CD4-positive, alpha-beta T cell treated with Interferon alpha-2 for 1 hour (primary cell): ENCODE data around the gene GSAP.

ENCODE experiments used
- DNase-seq, 2 donors: peaks; one replicate each; pipeline ENCODE4 v3.0.0-alpha.2; 2020 to 2022

The GSAP gene

DNA sequence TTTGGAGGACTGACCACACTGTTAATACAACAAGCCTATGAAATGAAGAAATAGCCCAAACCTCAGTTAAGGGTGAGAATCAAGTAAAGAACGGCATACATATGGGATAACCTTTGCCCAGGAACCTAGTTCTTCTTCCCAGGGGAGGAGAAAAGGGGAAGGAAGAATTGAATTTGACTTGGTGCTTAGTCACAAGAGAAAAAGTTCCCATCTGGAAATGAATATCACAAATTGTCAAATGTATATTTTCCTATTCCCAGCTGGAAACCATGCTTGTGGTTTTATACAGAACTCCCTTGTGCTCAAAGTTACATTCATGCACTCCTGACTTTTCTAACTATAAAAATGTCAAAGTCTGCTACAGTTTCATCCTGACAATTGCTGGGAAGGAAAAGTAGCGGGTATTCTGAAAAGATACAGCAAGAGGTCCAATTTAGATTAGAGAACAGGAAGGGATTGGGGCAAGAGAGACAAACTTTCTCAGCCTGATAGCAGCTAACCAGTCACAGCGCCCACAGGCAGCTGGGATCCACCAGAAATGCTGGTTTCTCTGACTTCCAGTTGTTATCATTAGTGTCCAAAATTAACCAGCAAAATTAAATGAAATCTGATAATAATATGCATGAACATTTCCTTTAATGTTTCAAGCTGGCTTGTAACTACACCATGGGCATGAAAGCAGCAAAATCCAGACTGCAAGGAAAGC is 18.6 kb upstream of the GSAP start:
- DNase-seq, result no peak

DNA sequence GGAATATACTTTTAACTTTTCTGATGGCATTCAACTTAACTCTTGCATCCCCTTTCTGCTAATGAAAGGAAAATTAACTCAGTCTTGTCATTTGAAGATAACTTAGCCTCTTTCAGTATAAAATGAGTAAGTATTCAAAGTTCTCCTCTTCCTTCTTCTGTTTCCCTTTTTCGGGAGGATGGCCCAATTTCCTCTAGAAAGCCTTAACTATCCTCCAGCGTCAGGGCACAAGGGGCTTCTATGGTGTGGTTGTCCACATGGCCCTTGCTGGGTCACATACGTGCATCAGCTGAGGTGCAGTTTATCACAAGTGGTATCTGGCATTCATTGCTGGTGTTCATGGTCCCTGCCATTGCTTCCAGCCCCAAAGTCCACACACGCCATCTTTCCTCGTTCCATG is 17.8 kb upstream of the GSAP start:
- no peak for DNase-seq

DNA sequence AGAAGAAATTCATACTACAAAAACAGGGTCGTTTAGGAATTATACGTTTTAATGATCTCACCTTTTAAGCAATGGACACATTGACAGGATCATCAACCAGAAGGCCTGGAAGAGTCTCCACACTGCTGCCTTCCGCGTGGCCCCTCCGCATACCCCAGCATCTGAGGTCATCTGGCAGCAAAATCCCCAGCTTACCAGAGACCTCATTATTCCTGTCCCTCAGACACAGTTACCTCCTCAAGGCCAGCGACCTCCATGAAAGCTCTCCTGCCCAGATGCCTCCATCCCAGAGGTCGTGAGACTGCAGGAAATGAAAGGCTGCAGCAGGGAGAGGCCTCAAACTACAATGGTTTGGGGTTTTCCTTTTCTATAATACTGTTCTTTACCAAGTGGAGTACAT is 14.8 kb upstream of the GSAP start:
- DNase-seq, result no peak

- peak; percentile 48 to 71 for DNase-seq
These were observed 12.7 kb upstream of the GSAP start for GRCh38 chr7:77428777-77429231.

- peak; percentile 54 to 55 for DNase-seq
These were observed 12.0 kb upstream of the GSAP start for GRCh38 chr7:77427996-77428603.

DNA sequence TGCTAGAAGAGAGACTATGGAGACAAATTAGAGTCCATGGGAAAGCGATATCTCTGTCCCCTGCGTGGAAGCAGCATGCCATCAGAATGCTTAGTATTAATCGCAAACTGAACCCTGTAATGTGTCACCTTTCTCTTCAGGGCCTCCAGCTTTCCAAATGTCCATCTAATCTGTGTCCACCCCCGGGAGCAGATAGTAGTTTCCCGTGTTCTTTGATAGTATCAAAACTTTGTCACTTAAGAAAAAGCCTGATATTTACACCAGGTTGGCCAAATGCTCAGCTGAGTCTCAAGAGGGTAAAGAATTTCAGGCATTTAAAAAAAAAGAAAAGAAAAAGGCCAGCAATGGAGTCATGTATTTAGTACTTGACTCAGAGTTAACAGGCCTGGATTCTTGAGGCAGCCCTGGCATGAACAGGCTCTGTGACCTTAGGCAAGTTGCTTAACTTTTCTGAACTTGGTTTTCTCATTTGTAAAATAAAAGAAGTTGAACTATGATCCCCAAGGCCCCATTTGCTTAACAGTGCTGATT is 10.4 kb upstream of the GSAP start:
- DNase-seq, result no peak

GRCh38 chr7:77426052-77426404 is 9.9 kb upstream of the GSAP start:
- no peak for DNase-seq

DNA sequence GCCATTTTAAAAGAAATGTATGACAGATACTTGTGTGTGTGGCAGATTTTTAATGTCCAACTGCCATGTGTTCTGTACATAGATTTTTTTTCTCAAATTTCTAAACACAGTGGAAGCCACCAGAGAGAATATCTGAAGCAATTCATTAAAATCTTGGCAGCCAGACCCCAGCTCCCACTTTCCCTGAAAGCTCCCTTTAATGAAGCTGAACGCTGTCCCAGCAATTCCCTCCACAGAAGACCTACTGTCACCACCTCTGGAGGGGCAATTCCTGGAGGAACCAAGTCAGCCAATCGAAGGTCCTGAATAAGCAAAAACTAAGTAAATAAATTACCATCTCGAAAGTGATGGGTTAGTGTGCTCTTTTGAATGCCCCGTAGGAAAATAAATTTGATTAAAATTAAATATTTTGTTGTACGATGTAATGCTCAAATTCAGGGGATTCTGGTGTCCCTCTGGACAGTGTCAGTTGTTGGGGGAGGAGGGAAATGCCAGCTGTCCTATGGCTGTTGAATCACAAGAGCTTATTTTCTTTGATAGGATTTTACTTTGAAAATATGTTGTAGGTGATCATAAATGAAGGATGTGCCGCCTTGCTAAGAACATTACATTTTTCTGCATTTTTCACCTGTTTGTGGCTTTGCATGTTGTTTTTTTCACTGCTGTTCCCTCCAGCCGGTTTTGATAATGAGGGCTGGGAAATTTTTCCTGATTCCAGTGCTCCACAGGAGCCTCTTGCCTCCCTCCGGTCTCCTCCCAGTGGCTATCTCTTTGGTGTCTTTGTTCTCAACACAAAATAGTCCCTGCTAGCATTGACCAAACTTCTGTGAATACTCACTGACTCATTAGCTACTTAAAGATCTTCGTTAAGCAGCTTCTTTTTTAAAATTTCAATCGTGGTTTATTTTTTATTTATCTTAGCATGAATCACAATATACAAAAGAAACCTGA is 9.2 kb upstream of the GSAP start:
- no peak for DNase-seq

DNA sequence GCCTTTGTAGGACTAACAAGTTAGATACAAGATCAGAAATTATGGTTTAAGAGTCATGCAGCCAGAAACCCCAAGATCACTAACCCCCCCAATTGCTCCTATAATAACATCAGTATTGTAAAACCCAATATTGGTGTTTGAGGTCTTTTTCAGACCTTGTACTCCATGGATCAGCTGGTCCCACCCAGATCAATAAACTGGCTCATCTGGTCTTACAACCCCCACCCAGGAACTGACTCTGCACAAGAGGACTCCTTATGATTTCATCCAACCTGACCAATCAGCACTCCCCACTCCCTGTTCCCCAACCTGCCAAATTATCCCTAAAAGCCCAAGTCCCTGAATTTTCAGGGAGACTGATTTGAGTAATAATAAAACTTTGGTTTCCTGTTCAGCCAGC is 6.4 kb upstream of the GSAP start:
- no peak for DNase-seq

- no peak for DNase-seq
These were observed 5.0 kb upstream of the GSAP start for GRCh38 chr7:77420986-77421672.

GRCh38 chr7:77420438-77420837 is 4.3 kb upstream of the GSAP start:
- DNase-seq, result no peak

DNA sequence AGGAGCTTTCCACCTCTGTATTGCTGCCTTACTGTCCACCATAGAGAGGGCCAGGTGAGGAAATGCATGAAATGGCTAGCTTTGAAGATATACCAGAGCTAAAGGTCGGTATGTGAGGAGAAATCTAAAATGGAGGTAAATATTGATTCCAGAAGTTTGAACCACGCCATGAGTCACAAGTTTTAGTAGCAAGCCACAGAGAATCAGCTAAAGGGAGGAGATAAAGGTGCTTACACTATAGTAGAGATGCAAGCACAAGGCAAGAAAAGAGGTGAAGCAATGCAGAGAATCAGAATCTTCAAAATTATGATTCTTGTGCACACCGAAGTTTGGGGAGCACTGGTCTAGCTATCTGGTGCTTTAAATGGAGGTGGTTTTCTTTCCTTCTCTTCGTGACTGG is 3.0 kb upstream of the GSAP start:
- no peak for DNase-seq

DNA sequence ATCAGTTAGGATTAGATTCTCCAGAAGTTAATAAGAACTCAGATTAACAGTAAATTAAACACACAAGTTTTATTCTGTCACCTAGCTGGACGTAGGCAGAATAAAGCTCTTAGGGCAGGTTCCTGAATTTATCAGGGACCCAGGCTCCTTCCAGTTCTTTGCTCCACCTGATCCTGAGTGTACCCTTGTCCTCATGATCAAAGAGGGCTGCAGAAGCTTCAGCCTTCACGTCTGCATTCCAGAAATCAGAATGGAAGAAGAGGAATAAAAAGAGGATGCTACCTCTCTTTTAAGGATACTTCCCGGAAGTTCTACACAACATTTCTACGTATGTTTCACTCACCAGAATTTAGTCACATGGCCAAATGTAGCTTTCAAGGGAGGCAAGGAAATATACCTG is 1.7 kb upstream of the GSAP start:
- no peak for DNase-seq

GRCh38 chr7:77416621-77417371 is 647 bp upstream of the GSAP start:
- DNase-seq, result no peak

DNA sequence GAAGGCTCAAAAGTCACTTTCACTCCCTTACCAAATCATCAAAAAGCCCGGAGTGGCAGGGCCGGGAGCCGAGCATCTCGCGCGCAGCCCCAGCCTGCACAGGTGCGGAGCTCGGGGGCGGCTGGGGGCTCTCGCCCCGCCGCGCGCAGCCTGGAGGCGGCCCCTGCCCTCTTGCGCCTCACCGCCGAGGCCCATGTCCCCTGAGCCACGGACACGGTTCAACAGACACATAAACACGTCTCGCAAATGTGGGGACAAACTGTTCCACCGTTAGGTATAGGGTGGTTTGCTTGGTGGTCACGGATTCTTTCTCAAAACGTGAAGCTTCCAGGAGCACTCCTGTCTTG is 700 bp downstream of the GSAP start:
- DNase-seq, result peak; percentile 16 to 25

GRCh38 chr7:77413861-77414424 is 2.2 kb downstream of the GSAP start:
- DNase-seq, result no peak

- no peak for DNase-seq
These were observed 3.0 kb downstream of the GSAP start for GRCh38 chr7:77413128-77413527.

DNA sequence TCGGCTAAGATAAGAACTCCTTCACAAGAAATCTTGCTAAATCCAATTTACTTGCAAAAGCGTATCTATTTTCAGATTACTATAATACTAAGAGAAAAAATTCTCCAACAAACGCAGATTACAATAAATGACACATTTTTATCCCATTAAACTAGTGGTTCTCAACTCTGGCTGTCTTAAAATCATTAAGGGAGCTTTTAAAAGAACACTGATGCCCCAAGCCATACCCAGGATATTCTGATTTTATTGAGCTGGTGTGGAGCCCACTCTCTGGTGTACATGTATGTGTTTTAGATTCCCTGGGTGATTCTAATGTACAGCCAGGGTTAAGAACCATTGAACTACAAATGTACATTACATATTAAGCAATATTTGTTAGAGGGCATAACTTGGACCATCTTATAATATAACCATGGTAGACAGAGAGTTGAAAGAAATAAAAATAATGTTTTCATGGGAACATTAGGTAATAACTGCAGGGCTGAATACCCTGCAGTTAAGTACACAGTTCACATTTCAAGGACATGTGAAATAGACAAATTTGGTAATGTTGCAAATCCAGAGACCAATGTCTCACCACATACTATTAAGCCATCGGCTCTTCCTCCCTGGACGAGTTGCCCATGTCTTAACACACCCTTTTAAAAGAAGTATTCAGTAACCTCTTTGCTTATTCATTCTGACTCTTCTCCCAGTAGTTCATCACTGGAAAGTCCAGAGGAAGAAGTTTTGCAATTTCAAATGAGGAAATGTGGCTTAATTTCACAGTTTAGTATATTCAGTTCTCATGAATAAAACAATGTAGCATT is 6.2 kb downstream of the GSAP start:
- DNase-seq, result peak; percentile 10 to 54

- no peak for DNase-seq
These were observed 7.0 kb downstream of the GSAP start for GRCh38 chr7:77409005-77409738.

DNA sequence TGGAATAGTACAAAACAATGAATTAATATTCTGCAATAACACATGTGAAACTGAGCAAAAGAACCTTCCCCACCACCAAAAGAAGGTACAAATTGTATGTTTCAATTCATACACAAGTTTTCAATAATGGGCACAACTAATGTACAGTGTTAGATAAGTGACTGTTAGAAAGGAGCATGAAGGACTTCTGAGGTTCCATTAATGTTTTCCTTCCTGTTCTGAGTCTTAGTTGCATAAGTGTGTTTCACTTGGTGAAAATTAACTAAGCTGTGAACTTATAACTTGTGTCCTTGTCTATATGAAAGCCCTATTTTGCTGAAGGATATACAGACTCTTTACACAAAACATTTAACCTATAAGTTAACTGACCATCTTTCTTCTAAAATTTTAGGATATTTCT is 8.2 kb downstream of the GSAP start:
- no peak for DNase-seq
